Measurements from ENCODE around the gene CACNB3. TPM values are rescaled to one million over a fixed set of nuclear protein-coding genes. Genes with fewer than 3 reads are reported as not detected.

CACNB3 gene
- polyA plus RNA-seq, 6 donors from 2014 or later: 0.17 to 1.0 (median 0.23) TPM; not detected in 3

DNA sequence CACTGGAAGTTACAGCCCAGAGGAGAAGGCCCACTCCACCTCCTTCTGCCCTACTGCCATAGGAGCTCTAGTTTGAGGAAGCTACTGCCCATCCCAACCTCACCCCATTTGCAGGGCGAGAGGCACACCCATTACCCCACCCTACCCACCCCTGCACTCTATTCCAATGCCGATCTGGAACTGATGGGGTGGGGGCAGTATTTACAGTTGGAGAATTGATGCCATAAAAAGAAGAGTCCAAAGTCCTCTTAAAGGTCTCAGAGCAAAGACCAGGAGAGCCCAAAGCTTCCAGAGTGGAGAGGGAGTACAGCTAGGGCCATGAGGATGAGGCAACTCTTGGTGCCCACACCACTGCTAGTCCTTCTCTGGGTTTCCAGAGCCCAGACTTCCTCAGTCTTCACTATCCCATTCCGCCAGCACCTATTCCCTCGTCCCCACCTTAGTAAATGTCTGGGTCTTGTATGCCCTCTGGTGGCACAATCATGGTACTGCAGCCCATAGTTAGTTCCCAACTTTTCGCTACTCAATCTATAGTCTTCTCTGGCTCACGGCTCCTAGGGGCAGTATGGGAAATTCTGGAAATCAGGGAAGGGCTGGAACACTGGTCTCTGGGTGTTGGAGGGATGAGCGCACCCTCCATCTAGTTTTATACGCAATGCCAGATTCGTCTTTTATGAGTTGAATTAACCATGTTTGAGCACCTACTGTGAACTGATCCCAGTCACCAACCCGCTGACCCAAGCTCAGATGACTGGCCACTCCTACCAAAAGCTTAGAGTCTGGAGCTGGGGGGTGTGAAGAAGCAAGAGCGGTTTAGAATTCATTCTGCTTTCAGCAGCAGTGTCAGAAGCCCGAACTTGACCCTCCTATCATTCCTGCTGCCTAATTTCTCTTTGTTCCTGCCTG is 22.5 kb upstream of the CACNB3 start:
- ATAC-seq (ENCODE audit: low read depth in 2 of 2) (peak; percentile 40 to 60), DNase-seq (peak; percentile 45)
- no peak overlapping the region for H3K4me3 Mint-ChIP-seq
- H3K27ac Mint-ChIP-seq: no peak overlapping the region
- peaks cover 0 to 18% (median 10%) of the 10 kb centered on the region in 3 donors for H3K27me3 Mint-ChIP-seq
- no peaks in the 10 kb centered on the region for H3K9me3 Mint-ChIP-seq
- no peaks in the 10 kb centered on the region for H3K36me3 Mint-ChIP-seq
- H3K4me1 Mint-ChIP-seq: peaks cover 4 to 7% (median 6%) of the 10 kb centered on the region in 3 donors

DNA sequence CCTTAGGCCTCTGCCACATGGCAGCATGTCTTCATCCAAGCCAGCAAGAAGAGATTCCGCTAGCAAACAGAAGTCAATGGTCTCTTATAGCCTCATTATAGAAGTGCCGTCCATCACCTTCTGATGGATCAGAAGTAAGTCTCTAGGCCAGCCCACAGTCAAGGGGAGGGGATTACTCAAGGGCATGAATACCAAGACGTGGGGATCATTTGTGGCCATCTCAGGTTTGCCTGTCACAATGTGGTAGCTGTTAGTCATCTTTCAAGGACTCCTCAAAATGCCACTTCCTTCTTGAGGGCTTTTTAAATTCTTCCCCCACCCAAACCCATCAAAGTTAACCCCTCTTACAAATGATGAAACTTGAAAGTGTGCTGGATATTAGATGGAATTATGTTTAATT is 21.3 kb upstream of the CACNB3 start:
- Mint-ChIP-seq H3K4me3 (no peak overlapping the region), H3K27ac (no peak overlapping the region), H3K9me3 (no peaks in the 10 kb centered on the region), H3K27me3 (peaks cover 0 to 18% (median 12%) of the 10 kb centered on the region in 3 donors), H3K4me1 (peaks cover 4 to 7% (median 6%) of the 10 kb centered on the region in 3 donors), H3K36me3 (no peaks in the 10 kb centered on the region)
- DNase-seq: no peak
- no peak for ATAC-seq (ENCODE audit: low read depth in 2 of 2)

DNA sequence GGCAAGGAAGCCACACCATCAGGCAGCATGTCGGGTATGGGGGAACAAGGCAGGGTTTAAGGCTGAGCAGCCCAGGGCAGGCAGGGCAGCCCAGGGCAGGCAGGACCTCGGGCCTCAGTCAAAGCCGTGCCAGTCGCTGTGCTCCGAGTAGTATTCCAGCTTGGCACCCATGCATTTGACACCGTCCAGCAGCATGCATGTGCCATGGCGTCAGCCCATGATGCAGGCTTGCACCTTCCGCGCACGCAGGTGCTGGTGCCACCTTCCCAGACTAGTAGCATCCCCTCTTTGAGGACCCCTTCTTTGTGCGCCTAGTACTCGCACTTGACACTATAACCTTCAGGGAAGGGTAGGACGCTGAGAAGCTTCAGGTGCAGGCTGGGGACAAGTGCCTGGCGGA is 17.8 kb upstream of the CACNB3 start:
- H3K4me3 Mint-ChIP-seq: no peak overlapping the region
- no peaks in the 10 kb centered on the region for H3K36me3 Mint-ChIP-seq
- ATAC-seq (ENCODE audit: low read depth in 2 of 2) (no peak), DNase-seq (no peak)
- no peaks in the 10 kb centered on the region for H3K9me3 Mint-ChIP-seq
- H3K27ac Mint-ChIP-seq: no peak overlapping the region
- H3K4me1 Mint-ChIP-seq: peaks cover 4 to 6% (median 5%) of the 10 kb centered on the region in 3 donors
- peaks cover 3 to 14% (median 12%) of the 10 kb centered on the region in 3 donors for H3K27me3 Mint-ChIP-seq

DNA sequence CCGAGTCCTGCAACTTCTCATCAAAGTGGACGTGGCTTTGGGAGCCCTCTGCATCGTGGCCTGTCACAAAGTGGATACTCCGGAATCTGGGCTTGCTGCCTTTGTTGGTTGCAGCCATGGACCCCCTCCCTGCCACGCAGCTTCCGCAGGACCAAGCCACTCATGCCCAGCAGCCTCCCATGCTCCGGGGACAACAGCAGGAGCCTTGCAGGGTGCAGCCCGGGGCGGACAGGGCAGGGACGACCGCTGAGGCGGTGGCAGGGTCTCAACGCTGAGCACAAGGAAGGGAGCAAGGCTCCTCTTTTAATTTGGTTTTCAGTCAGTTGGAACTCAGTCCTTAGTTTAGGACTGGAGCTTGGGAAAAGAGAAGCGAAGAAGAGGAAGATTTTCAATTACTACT is 17.3 kb upstream of the CACNB3 start:
- Mint-ChIP-seq H3K27me3 (peaks cover 3 to 14% (median 12%) of the 10 kb centered on the region in 3 donors), H3K27ac (no peak overlapping the region), H3K4me3 (no peak overlapping the region), H3K36me3 (no peaks in the 10 kb centered on the region), H3K9me3 (peaks cover 0 to 1% (median 0%) of the 10 kb centered on the region in 7 donors), H3K4me1 (peaks cover under 1 to 2% (median under 1%) of the 10 kb centered on the region in 3 donors)
- DNase-seq (no peak), ATAC-seq (ENCODE audit: low read depth in 2 of 2) (no peak)

DNA sequence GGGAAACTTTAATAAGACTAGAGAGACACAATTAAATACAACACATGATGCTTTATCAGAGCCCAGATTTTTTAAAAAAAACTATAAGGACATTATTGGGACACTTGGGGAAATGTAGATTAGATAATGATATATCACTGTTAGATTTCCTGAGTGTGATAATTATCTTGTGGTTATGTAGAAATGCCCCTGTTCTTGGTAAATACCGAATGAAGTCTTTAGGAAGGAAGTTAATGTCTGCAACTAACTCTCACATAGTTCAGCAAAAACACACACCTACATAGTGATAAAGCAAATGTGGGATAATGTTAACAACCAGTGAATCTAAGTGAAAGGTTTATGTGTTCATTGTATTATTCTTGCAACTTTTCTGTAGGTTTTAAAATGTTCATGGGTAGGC is 14.6 kb upstream of the CACNB3 start:
- H3K4me3 Mint-ChIP-seq: no peak overlapping the region
- no peaks in the 10 kb centered on the region for H3K36me3 Mint-ChIP-seq
- ATAC-seq (ENCODE audit: low read depth in 2 of 2) (no peak), DNase-seq (no peak)
- H3K27me3 Mint-ChIP-seq: peaks cover 3 to 14% (median 12%) of the 10 kb centered on the region in 3 donors
- H3K27ac Mint-ChIP-seq: no peak overlapping the region
- H3K9me3 Mint-ChIP-seq: peaks cover 0 to 1% (median 0%) of the 10 kb centered on the region in 7 donors
- no peaks in the 10 kb centered on the region for H3K4me1 Mint-ChIP-seq

DNA sequence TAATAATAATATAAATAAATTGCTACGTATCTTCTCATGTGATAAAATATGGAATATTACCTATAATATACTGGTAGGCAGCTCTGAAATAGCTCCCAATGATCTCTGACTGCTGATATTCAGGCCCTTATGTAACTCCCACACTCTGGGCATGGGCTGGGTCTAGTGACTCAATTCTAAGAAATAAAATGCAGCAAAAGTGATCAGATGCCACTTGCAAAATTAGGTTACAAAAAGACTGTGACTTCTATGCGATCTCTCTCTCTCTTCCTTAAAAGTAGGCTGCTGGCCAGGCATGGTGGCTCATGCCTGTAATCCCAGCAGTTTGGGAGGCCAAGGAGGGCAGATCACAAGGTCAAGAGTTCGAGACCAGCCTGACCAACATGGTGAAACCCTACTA is 10.3 kb upstream of the CACNB3 start:
- Mint-ChIP-seq H3K4me3 (no peak overlapping the region), H3K27ac (no peak overlapping the region), H3K36me3 (no peaks in the 10 kb centered on the region), H3K27me3 (peaks cover 0 to 3% (median 0%) of the 10 kb centered on the region in 3 donors), H3K4me1 (no peaks in the 10 kb centered on the region), H3K9me3 (peaks cover 0 to 1% (median 0%) of the 10 kb centered on the region in 7 donors)
- ATAC-seq (ENCODE audit: low read depth in 2 of 2) (no peak), DNase-seq (no peak)

DNA sequence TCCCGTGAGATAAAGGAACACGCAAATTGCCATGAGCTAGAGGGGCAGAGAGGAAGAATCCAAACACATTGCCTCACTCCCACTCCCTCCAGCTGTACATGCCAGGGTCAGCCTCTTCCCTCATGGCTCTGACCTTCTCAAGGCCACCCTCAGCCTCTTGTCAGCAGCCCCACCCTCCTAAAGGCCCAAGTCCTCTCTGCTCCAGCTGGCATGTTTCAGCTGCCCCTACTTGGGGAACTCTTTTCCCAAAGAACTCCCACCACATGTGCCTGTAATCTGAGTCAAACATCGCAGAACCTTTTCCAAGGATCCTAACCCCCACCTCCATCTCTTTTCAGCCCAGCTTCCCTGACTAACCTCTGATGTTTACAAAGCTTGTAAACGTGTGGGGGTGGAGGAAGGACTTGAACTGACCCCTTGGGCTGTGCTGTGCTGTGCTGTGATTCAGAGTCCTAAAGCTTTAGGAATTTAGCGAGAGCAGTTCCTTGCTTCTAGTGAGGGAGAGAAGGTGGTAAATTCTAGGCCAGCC is 7.3 kb upstream of the CACNB3 start:
- no peak for DNase-seq
- Mint-ChIP-seq H3K4me1 (peaks cover 12 to 24% (median 15%) of the 10 kb centered on the region in 3 donors), H3K36me3 (no peaks in the 10 kb centered on the region), H3K4me3 (peak overlapping the region in 2 of 8 donors; percentile 3 to 55), H3K9me3 (no peaks in the 10 kb centered on the region), H3K27ac (peak overlapping the region in 1 of 6 donors; percentile 58), H3K27me3 (peaks cover 0 to 11% (median 11%) of the 10 kb centered on the region in 3 donors)
- ATAC-seq (ENCODE audit: low read depth in 2 of 2): no peak

DNA sequence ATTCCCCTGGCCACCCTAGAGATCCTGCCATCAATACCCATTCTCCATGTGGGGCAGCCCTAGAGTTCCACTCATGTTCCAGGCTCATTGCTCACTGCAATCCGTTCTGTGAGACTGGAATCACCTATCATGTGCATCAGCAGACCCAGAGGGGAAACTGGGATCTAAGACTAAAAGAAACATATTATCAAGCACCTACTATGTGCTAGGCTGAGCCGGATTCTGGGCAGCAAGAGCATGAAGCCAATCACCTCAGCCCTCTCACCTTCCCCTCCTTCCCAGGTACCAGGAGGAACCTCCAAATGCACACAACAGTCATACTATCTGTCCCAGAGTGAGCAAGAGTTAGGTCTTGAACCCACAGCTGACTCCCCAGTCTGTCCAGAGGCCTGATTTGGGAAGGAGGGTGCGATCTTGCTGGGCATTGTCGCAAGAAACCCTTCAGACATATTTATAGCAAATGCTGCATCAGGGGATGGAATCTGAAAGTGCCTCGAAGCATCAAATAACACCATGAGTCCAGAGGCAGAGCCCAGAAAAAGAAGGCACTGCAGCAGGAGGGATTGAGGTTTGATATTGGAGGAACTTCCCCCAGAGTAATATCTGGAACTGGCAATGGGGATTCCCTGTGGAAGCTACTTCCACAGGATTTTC is 6.7 kb upstream of the CACNB3 start:
- Mint-ChIP-seq H3K9me3 (no peaks in the 10 kb centered on the region), H3K4me1 (peaks cover 16 to 29% (median 21%) of the 10 kb centered on the region in 3 donors), H3K27ac (no peak overlapping the region), H3K4me3 (peak overlapping the region in 1 of 8 donors; percentile 55), H3K36me3 (no peaks in the 10 kb centered on the region), H3K27me3 (peaks cover 0 to 17% (median 17%) of the 10 kb centered on the region in 3 donors)
- DNase-seq: no peak
- ATAC-seq (ENCODE audit: low read depth in 2 of 2): no peak

DNA sequence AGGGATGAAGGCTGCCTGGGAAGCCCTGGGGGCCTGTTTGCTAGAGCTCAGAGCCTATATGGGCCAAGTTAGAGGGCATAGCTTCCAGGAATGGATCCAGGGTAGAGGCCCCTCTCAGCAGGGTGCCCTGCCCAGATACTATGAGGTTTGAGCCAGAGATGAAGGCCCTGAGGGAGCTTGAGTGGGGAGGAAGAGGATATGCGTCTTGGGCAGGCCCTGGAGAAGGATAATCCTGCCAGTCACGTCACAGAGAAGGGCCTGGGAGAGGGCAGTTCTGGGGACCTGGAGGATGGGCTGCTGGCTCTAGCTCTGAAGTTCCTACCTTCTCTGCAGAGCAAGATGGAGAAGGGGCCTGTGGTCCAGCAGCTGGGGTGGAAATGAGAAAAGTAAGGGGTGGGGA is 5.9 kb upstream of the CACNB3 start:
- H3K4me1 Mint-ChIP-seq: peaks cover 21 to 36% (median 28%) of the 10 kb centered on the region in 3 donors
- no peak overlapping the region for H3K27ac Mint-ChIP-seq
- H3K4me3 Mint-ChIP-seq: peak overlapping the region in 6 of 8 donors; percentile 26 to 80 (median 56)
- peaks cover 0 to 26% (median 25%) of the 10 kb centered on the region in 3 donors for H3K27me3 Mint-ChIP-seq
- no peak for ATAC-seq (ENCODE audit: low read depth in 2 of 2)
- no peaks in the 10 kb centered on the region for H3K9me3 Mint-ChIP-seq
- no peaks in the 10 kb centered on the region for H3K36me3 Mint-ChIP-seq
- DNase-seq: no peak

DNA sequence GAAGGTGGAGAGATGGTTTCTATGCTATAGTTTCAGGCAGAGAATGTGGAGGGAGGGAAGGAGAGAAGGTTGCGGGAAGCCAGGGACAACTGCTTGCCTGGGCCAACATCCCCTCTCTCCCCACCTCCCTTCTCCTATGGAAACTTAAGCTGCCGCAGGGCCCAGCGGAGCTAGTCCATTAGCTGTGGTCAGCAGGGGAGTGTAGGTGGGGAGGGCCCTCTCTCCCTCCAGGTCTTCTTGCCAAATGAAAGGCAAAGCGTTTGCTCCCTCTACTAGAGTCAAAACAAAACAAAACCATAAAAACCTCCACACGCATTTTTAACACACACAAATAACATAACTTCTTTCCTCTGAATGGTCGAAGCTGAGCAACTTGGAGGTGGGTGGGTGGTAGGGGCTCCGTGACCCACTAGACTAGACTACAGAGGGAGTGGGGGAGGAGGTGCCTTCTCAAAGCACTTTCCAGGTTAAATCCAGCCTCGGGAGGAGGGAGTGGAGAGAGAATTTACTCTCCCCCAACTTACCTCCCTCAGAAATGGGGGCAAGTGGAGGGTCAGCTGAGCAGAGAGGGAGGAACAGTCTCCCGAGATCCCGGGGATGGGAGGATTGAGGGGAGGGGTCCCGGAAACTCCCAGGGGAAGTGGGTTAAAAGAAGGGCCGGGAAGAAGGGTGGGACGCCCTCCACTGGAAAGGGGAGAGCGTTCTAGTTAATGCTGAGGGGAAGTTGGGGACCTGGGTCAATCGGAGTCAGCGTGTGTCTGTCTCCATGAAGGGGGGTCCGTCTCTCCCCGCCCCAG is 4.6 kb upstream of the CACNB3 start:
- ATAC-seq (ENCODE audit: low read depth in 2 of 2) (no peak), DNase-seq (no peak)
- H3K36me3 Mint-ChIP-seq: no peaks in the 10 kb centered on the region
- H3K27ac Mint-ChIP-seq: peak overlapping the region in 2 of 6 donors; percentile 70 to 81
- H3K9me3 Mint-ChIP-seq: no peaks in the 10 kb centered on the region
- peaks cover 30 to 43% (median 36%) of the 10 kb centered on the region in 3 donors for H3K4me1 Mint-ChIP-seq
- peak overlapping the region; percentile 50 to 94 (median 91) for H3K4me3 Mint-ChIP-seq
- H3K27me3 Mint-ChIP-seq: peaks cover 0 to 31% (median 30%) of the 10 kb centered on the region in 3 donors

DNA sequence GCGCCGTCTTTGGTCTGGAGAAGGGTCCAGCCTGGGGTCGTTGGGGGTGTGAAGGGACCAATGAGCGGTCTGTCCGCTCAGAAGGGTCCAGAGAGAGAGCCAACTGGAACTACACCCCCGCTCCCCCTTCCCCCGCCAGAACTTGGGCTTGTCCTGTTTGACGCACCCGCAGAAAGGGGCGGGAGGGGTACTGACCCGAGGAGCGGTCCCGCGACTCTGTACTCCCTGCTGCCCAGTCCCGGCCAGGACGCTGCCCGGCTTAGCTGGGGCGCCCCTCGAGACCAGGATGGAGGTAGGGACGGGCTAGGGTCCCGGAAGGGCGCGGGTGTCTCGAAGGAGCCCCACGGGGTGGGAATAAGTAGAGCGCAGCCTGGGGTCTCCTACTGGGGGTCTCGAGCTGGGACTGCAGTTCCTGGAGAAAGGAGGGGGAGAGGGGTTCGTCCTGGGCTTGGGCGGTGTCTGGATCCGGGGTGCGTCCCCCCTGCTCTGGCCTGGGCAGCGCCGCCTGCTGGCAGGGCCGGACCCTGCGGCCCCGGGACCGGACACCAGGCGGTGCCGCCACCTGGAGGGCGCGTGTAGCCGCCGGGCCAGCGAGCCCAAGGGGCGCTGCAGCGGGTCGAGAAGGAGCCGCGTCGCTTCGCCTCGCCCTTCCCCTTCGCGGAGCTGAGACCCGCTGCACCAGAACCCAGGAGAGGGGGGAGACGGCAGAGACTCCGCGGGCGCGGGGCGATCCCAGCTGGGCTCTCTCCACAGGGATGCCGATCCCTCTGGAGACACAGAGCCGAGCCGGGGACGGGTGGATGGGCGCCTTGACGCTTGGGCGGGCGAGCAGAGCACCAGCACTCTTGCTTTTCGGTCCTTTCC is 3.8 kb upstream of the CACNB3 start:
- H3K4me1 Mint-ChIP-seq: peaks cover 38 to 50% (median 41%) of the 10 kb centered on the region in 3 donors
- peak overlapping the region in 2 of 6 donors; percentile 70 to 81 for H3K27ac Mint-ChIP-seq
- no peaks in the 10 kb centered on the region for H3K9me3 Mint-ChIP-seq
- H3K36me3 Mint-ChIP-seq: no peaks in the 10 kb centered on the region
- H3K27me3 Mint-ChIP-seq: peaks cover 0 to 31% (median 30%) of the 10 kb centered on the region in 3 donors
- DNase-seq: peak; percentile 79
- peak overlapping the region; percentile 50 to 94 (median 91) for H3K4me3 Mint-ChIP-seq
- peak; percentile 76 for ATAC-seq (ENCODE audit: low read depth in 2 of 2)

Data from naive B cell (primary cell).